Cardiac muscle cell (in vitro differentiated cells and primary cell): ENCODE measurements around the gene HSF4. TPM values are rescaled to one million over a fixed set of nuclear protein-coding genes. Genes with fewer than 3 reads are reported as not detected.

ENCODE experiments used
- DNase-seq, 2 donors: peaks; one replicate each; pipeline versions ENCODE4 v3.0.0 to v3.0.0-alpha.2; 2010 to 2017; ENCODE audit warnings: low read depth in 1 of 2, low spot score in 1 of 2
- H3K27ac ChIP-seq: fragments of 200-600 bp; sonication (generic); 2 replicates; pipeline ENCODE4 v1.5.1; 2016
- H3K27me3 ChIP-seq: fragments of 200-600 bp; sonication (generic); 2 replicates; pipeline ENCODE4 v1.6.0; 2016; ENCODE audit warnings: control low read depth
- H3K36me3 ChIP-seq: fragments of 200-600 bp; sonication (generic); 2 replicates; pipeline ENCODE4 v1.5.1; 2016; ENCODE audit warnings: control low read depth
- H3K4me1 ChIP-seq: fragments of 200-600 bp; sonication (generic); 2 replicates; pipeline ENCODE4 v1.8.1; 2017; ENCODE audit warnings: low read depth, mild to moderate bottlenecking, mixed run types
- H3K4me3 ChIP-seq: fragments of 200-600 bp; sonication (generic); 2 replicates; pipeline ENCODE4 v1.5.1; 2016; ENCODE audit warnings: mild to moderate bottlenecking
- H3K9me3 ChIP-seq: fragments of 200-600 bp; sonication (generic); 2 replicates; pipeline ENCODE4 v1.5.1; 2017; ENCODE audit warnings: low read depth, mild to moderate bottlenecking, control low read depth
- CTCF ChIP-seq: IDR thresholded peaks from 2 replicates; pipeline ENCODE4 v1.5.1; 2012; ENCODE audit warnings: low read depth, mild to moderate bottlenecking, low read length
- polyA plus RNA-seq: library from polyadenylated mRNA; unstranded; fragments of >200 nt; fragmentation: Nextera tagmentation; extraction: Ambion mirVana; gene quantifications from 2 replicates; pipeline ENCODE4 v1.2.1, GENCODE V29; 2016
- total RNA-seq: library from RNA; depleted of rRNA; stranded (reverse); fragments of >200 nt; gene quantifications from 2 replicates; pipeline ENCODE4 v1.2.3, GENCODE V29; 2016

HSF4 gene
- total and polyA plus RNA-seq, 2 experiments from 2014 or later, result 1.7 to 7.9 TPM

- DNase-seq, result no peak
- TF ChIP-seq CTCF, result no peak
- Histone ChIP-seq H3K9me3 (no peaks in the 10 kb centered on the region), H3K4me1 (peaks cover 19% of the 10 kb centered on the region), H3K4me3 (peak overlapping the region; percentile 37), H3K27me3 (peaks cover 48% of the 10 kb centered on the region), H3K36me3 (no peaks in the 10 kb centered on the region), H3K27ac (peak overlapping the region; percentile 54)
These were observed 6.6 kb downstream of the HSF4 start for GRCh38 chr16:67170949-67171649.

GRCh38 chr16:67173323-67173722, 8.8 kb downstream of the HSF4 start:
- DNase-seq, result no peak
- peak overlapping the region; percentile 27 for H3K4me3 ChIP-seq
- TF ChIP-seq CTCF, result no peak
- H3K36me3 ChIP-seq, result no peaks in the 10 kb centered on the region
- no peak overlapping the region for H3K27ac ChIP-seq
- no peaks in the 10 kb centered on the region for H3K9me3 ChIP-seq
- peaks cover 38% of the 10 kb centered on the region for H3K27me3 ChIP-seq
- H3K4me1 ChIP-seq, result peaks cover 19% of the 10 kb centered on the region

GRCh38 chr16:67173808-67174705, 9.5 kb downstream of the HSF4 start:
- Histone ChIP-seq H3K9me3 (no peaks in the 10 kb centered on the region), H3K4me1 (peaks cover 19% of the 10 kb centered on the region), H3K27me3 (peaks cover 38% of the 10 kb centered on the region), H3K4me3 (peak overlapping the region; percentile 27), H3K36me3 (no peaks in the 10 kb centered on the region), H3K27ac (no peak overlapping the region)
- TF ChIP-seq CTCF, result peak; percentile 34
- DNase-seq, result peak; percentile 87

- TF ChIP-seq CTCF, result no peak
- peaks cover 36% of the 10 kb centered on the region for H3K27me3 ChIP-seq
- H3K4me1 ChIP-seq, result peaks cover 12% of the 10 kb centered on the region
- DNase-seq, result no peak
- H3K36me3 ChIP-seq, result no peaks in the 10 kb centered on the region
- peak overlapping the region; percentile 27 for H3K4me3 ChIP-seq
- no peak overlapping the region for H3K27ac ChIP-seq
- H3K9me3 ChIP-seq, result no peaks in the 10 kb centered on the region
These were observed 10.2 kb downstream of the HSF4 start for GRCh38 chr16:67174706-67175231.

- Histone ChIP-seq H3K27me3 (peaks cover 36% of the 10 kb centered on the region), H3K9me3 (no peaks in the 10 kb centered on the region), H3K4me3 (no peak overlapping the region), H3K4me1 (peaks cover 5% of the 10 kb centered on the region), H3K36me3 (no peaks in the 10 kb centered on the region), H3K27ac (no peak overlapping the region)
- no peak for TF ChIP-seq CTCF
- no peak for DNase-seq
These were observed 12.1 kb downstream of the HSF4 start for GRCh38 chr16:67176662-67177061.
